Measurements from ENCODE around the gene CCDC82. TPM values are rescaled to one million over a fixed set of nuclear protein-coding genes. Genes with fewer than 3 reads are reported as not detected.

Gene CCDC82
- total RNA-seq, 2 experiments from 2014 or later, result 22.2 to 43.6 TPM

DNA sequence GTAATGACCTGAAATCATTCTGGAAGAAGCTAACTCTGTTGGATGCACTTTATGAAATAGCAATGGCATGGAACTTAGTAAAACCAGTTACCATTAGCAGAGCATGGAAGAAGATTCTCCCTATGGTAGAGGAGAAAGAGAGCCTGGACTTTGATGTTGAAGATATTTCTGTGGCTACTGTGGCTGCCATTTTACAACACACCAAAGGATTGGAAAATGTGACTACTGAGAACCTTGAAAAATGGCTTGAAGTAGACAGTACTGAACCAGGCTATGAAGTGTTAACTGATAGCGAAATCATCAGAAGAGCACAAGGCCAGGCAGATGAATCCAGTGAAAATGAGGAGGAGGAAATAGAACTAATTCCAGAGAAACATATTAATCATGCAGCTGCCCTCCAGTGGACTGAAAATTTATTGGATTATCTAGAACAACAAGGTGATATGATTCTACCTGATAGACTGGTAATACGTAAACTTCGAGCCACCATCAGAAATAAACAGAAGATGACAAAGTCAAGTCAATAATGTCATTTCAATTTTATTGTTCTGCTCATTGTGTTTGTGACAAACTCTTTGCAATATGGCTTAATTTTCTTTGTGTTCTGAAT is 2.1 kb upstream of the CCDC82 start:
- ChIA-PET CTCF (ENCODE audit: unreplicated experiment) (no interaction called here), POLR2A (interaction anchor here (0.6 to 1.0 kb wide), 2 partner anchors 311 to 597 kb away, joined by 3 read pairs; no protein-coding TSS in a partner anchor)
- no peak for TF ChIP-seq EZH2phosphoT487 (IDR thresholded peaks at IDR 0.05; ENCODE audit: borderline replicate concordance, low read depth, low read length)
- TF ChIP-seq, protein P1, sequence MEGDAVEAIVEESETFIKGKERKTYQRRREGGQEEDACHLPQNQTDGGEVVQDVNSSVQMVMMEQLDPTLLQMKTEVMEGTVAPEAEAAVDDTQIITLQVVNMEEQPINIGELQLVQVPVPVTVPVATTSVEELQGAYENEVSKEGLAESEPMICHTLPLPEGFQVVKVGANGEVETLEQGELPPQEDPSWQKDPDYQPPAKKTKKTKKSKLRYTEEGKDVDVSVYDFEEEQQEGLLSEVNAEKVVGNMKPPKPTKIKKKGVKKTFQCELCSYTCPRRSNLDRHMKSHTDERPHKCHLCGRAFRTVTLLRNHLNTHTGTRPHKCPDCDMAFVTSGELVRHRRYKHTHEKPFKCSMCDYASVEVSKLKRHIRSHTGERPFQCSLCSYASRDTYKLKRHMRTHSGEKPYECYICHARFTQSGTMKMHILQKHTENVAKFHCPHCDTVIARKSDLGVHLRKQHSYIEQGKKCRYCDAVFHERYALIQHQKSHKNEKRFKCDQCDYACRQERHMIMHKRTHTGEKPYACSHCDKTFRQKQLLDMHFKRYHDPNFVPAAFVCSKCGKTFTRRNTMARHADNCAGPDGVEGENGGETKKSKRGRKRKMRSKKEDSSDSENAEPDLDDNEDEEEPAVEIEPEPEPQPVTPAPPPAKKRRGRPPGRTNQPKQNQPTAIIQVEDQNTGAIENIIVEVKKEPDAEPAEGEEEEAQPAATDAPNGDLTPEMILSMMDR (conservative IDR thresholded peaks at IDR 0.05; ENCODE audit: low read length), result peak; percentile 41; the same call in 1 of the 2 replicates
- no peak overlapping the region for H3K27ac ChIP-seq (ENCODE audit: low read depth, low read length, poor library complexity, severe bottlenecking)
- H3K9me2 ChIP-seq (ENCODE audit: insufficient read depth, low read length), result no peaks in the 10 kb centered on the region
- intact Hi-C loops (cut with micrococcal nuclease; ENCODE audit: unreplicated experiment), result loop anchor here (1.0 to 10.0 kb wide), 4 partner anchors 49 to 547 kb away; partner anchors contain the start of gene MAML2
- H3K4me3 ChIP-seq (ENCODE audit: low read depth, low read length, poor library complexity, severe bottlenecking), result no peak overlapping the region
- no peaks in the 10 kb centered on the region for H3K9me3 ChIP-seq (ENCODE audit: low read length)
- DNase-seq (ENCODE audit: low spot score), result peak; percentile 5
- H3K4me2 ChIP-seq (ENCODE audit: low read length), result peak overlapping the region; percentile 90
- no peaks in the 10 kb centered on the region for H4K20me1 ChIP-seq (ENCODE audit: insufficient read depth, low read length)
- H3K79me2 ChIP-seq (ENCODE audit: insufficient read depth, low read depth, low read length), result peaks cover 47% of the 10 kb centered on the region; the same call in 1 of the 2 replicates
- no TSS peak for BruUV-seq (replicated peaks)
- peaks cover 32% of the 10 kb centered on the region for H3K4me1 ChIP-seq (ENCODE audit: insufficient read depth, low read length, poor library complexity, severe bottlenecking)
- peaks cover 7% of the 10 kb centered on the region; the same call in 1 of the 2 replicates for H3K36me3 ChIP-seq (ENCODE audit: insufficient read depth, low read length)
- no peak overlapping the region for H2AFZ ChIP-seq (ENCODE audit: low read length)

DNA sequence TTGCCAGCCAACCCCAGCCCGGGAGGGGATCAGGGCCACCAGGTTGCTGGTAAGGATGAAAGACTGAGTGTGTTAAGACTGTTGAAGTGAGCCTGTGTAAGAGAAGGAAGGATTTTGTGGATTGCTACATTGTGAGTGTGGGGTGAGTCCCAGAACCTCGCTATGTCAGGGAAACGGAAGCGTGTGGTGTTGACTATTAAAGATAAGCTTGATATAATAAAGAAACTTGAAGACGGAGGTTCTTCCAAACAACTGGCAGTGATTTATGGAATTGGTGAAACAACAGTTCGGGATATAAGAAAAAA is 728 bp upstream of the CCDC82 start:
- H4K20me1 ChIP-seq (ENCODE audit: insufficient read depth, low read length), result no peaks in the 10 kb centered on the region
- no peaks in the 10 kb centered on the region for H3K9me3 ChIP-seq (ENCODE audit: low read length)
- peak overlapping the region; percentile 7 for H3K27ac ChIP-seq (ENCODE audit: low read depth, low read length, poor library complexity, severe bottlenecking)
- peaks cover 9% of the 10 kb centered on the region; the same call in 1 of the 2 replicates for H3K36me3 ChIP-seq (ENCODE audit: insufficient read depth, low read length)
- peak overlapping the region; percentile 82 for H3K4me3 ChIP-seq (ENCODE audit: low read depth, low read length, poor library complexity, severe bottlenecking)
- POLR2A ChIA-PET, result interaction anchor here (0.5 to 2.5 kb wide), 13 partner anchors 10 to 459 kb away, joined by 3 to 8 read pairs (median 4); partner anchors contain the start of gene MAML2
- CTCF ChIA-PET (ENCODE audit: unreplicated experiment), result interaction anchor here (1.3 kb wide), 1 partner anchor 47 kb away, joined by 4 read pairs; the partner anchor contains the start of gene MAML2
- peak overlapping the region; percentile 88 for H2AFZ ChIP-seq (ENCODE audit: low read length)
- H3K4me2 ChIP-seq (ENCODE audit: low read length), result peak overlapping the region; percentile 90
- peaks cover 47% of the 10 kb centered on the region; the same call in 1 of the 2 replicates for H3K79me2 ChIP-seq (ENCODE audit: insufficient read depth, low read depth, low read length)
- H3K9me2 ChIP-seq (ENCODE audit: insufficient read depth, low read length), result no peaks in the 10 kb centered on the region
- intact Hi-C loops (cut with micrococcal nuclease; ENCODE audit: unreplicated experiment), result loop anchor here (2.0 to 10.0 kb wide), 3 partner anchors 48 to 546 kb away; partner anchors contain the start of gene MAML2
- H3K4me1 ChIP-seq (ENCODE audit: insufficient read depth, low read length, poor library complexity, severe bottlenecking), result peaks cover 32% of the 10 kb centered on the region
- no peak for DNase-seq (ENCODE audit: low spot score)
- TF ChIP-seq EZH2phosphoT487 (IDR thresholded peaks at IDR 0.05; ENCODE audit: borderline replicate concordance, low read depth, low read length), result no peak
- TF ChIP-seq, protein P1 (conservative IDR thresholded peaks at IDR 0.05; ENCODE audit: low read length), result no peak
- TSS peak; percentile 79 for BruUV-seq (replicated peaks)
